ENCODE results near the gene TTYH3.
"Not testable (repeated sequence)": the region's sequence is repeated elsewhere in the genome, so short reads cannot be mapped to it uniquely, and the experiment has no call there.

Gene TTYH3, protein sequence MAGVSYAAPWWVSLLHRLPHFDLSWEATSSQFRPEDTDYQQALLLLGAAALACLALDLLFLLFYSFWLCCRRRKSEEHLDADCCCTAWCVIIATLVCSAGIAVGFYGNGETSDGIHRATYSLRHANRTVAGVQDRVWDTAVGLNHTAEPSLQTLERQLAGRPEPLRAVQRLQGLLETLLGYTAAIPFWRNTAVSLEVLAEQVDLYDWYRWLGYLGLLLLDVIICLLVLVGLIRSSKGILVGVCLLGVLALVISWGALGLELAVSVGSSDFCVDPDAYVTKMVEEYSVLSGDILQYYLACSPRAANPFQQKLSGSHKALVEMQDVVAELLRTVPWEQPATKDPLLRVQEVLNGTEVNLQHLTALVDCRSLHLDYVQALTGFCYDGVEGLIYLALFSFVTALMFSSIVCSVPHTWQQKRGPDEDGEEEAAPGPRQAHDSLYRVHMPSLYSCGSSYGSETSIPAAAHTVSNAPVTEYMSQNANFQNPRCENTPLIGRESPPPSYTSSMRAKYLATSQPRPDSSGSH

GRCh38 chr7:2631946-2632732 is at the start of gene TTYH3:
Gene TTYH3 (plus strand): TSS chr7:2631986. CDS start chr7:2632156, 170 bp downstream.
- DNase-seq: no peak

DNA sequence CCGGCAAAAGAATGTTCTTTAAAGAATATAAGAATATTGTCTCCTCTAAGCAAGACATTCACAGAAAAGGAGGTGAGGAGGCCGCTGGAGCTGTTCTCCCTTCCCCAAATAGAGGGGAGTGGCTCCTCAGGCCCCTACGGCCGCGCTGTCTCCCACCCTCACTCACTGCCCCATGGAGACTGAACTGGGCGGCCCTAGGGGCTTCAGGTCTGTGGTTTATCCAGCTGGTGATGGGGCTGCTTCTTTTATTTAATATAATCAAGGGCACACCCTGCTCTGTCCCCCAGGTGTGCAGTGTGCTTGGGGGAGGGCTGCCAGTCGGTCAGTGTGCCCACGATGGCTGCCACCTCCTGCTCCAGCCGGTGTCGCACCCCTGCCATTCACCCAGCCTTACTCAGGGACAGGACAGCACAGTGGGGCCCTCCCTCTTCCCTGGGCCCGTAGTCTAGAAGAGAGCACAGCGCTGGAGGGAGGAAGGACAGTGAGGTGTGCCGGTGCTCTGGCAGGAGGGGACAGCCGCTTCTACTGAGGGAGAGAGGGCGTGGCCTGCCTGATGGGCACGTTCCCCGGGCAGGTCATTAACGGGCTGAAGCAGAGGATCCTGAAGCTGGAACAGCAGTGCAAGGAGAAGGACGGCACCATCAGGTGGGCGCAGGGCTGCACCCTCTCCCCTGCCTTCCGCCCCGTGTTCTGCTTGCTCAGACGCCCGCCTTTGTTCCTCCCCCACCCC is 49.6 kb upstream of the TTYH3 start:
- DNase-seq: no peak

- DNase-seq: no peak
Observed at GRCh38 chr7:2583798-2584580, 47.8 kb upstream of the TTYH3 start.

- DNase-seq: no peak
Observed at GRCh38 chr7:2585446-2585845, 46.3 kb upstream of the TTYH3 start.

DNA sequence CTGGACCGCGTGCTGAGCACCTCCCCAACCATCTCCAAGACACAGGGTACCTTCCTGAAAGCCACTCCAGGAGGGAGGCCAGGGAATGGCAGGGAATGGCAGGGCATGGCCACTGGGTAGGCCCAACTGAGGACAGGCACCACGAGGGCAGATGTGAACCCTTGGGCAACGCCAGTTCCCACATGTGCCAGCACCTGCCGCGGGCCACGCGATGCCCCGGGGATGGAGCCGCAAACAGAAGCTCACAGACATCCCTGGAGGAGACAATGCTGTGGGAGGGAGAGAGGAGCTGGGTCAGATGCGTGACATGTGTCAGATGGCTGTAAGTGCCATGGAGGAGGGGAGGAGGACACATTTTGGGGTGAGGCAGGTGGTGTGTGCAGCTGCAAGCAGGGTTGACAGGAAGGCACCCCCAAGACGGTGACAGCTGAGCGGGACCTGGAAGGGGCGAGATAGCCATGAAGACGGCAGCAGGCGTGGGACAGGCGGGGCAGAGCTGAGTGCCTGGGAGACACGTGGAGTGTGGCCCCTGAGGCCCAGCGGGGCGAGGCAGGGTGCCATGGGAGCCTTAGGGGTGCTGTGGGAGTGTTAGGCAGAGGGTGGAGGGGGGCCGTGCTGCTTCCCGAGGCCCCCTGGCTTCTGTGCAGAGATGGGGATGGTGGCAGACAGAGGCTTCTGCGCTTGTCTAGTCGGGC is 45.3 kb upstream of the TTYH3 start:
- no peak for DNase-seq

- DNase-seq: no peak
Observed at GRCh38 chr7:2587134-2587533, 44.7 kb upstream of the TTYH3 start.

GRCh38 chr7:2587778-2588177 is 44.0 kb upstream of the TTYH3 start:
- DNase-seq: no peak

DNA sequence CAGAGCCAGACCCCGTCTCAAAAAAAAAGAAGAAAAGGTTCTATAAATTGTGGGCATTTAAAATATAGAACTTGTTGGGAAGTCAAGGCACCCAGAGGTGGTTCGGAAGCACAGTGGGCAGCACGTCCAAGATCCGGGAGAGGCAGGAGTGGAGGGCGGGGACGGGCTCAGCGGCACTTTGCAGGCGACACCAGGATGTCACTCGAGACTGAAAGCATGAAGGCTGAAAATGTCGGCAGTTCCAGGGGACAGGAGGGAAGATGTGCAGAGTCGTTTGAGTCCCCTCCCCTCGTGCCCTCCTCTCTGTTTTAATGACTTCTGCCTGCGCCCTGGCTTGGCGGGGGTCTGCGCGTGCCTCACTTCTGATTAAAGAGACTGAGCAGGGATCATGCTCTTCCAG is 42.4 kb upstream of the TTYH3 start:
- DNase-seq: no peak

DNA sequence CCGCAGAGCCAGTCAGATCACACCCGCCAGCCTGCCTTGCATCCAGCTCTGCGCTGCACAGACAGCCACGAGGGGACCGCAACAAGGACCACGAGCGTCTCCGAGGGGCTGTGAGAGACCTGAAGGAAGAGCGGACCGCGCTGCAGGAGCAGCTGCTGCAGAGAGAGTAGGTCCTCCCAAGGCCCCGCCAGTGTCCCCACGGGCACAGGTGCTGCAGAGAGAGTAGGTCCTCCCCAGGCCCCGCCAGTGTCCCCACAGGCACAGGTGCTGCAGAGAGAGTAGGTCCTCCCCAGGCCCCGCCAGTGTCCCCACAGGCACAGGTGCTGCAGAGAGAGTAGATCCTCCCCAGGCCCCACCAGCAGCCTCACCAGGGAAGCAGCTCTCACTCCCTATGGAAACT is 41.8 kb upstream of the TTYH3 start:
- not testable (repeated sequence) for DNase-seq

- DNase-seq: no peak
Observed at GRCh38 chr7:2592375-2592865, 39.4 kb upstream of the TTYH3 start.

- DNase-seq: no peak
Observed at GRCh38 chr7:2593036-2593727, 38.6 kb upstream of the TTYH3 start.

DNA sequence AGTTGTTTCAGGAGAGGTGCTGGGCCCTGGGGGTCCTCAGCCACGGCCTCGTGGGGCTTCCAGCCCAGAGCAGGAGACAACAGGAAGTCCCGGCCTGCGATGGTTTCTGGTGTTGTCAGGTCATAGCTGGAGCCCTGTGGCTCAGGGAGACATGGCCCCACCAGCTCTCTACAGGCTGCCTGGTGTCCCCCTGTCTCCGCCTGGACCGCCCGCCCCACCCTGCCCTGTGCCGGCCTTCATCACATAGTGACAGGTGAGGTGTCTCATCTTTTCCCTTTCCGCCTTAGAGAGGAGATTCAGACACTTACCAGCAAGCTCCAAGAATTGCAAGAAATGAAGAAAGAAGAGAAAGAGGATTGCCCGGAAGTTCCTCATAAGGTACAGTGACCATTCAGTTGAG is 37.2 kb upstream of the TTYH3 start:
- no peak for DNase-seq

DNA sequence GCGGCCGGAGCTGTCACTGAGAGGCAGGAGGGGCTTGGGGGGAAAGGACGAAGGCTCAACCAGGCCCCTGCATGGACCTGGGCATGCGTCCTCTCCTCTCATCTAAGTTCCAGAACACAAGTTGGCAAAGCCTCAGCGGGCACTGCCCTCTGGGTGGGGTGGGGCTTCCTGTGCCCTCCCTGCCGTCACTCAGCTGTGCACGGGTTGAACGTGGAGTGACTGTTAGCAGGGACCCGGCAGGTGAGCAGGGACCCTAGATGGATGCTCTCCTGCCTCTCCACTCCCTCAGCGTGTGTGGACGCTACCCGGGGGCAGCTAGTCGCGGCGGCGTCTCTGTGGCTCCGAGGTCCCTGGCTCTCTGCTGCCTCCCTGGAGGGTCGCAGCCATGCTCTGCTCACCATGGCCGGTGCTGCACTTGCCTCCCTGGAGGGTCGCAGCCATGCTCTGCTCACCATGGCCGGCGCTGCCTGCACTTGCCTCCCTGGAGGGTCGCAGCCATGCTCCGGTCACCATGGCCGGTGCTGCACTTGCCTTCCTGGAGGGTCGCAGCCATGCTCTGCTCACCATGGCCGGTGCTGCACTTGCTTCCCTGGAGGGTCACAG is 36.4 kb upstream of the TTYH3 start:
- DNase-seq: no peak

- no peak for DNase-seq
Observed at GRCh38 chr7:2596464-2597272, 35.1 kb upstream of the TTYH3 start.

DNA sequence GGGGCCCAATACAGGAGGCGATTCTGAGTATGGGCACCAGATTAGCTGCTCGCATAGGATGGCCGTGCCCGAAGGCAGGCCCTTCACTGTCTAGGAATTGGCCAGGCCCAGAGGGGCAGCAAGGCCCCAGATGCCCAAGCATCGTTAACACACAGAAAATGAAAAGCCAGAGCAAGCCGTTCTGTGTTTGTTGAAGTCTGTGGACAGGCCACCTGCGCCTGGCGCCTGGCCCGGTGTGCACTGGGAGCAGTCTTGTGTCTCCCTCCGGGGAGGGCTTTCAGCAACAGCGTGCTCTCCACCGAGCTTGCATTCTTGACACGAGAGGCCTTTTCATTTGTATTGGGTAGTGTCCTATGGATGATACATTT is 34.5 kb upstream of the TTYH3 start:
- no peak for DNase-seq

- no peak for DNase-seq
Observed at GRCh38 chr7:2598154-2598823, 33.5 kb upstream of the TTYH3 start.

- no peak for DNase-seq
Observed at GRCh38 chr7:2601065-2601464, 30.7 kb upstream of the TTYH3 start.

DNA sequence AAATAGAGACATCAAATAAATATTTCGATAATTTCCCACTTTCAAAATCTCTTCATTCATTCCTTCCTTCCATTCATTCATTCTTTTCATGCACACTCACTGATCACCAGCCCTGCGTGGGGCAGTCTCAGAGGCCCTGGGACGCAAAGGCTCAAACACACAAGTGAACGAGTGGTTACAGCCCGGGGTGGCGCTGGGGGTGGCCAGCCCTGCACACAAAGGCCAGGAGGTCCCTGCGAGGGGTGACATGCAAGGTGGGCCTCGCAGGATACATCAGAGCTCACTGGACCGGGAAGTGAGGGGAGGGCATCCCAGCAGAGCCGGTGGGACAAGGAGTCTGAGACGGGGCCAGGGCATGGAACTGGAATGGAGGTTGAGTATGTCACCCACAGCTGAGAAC is 29.9 kb upstream of the TTYH3 start:
- DNase-seq: no peak

- DNase-seq: no peak
Observed at GRCh38 chr7:2602406-2603043, 29.3 kb upstream of the TTYH3 start.
